K562 (cell line): ENCODE data around the gene TNFRSF13B. TPM values are rescaled to one million over a fixed set of nuclear protein-coding genes. Genes with fewer than 3 reads are reported as not detected.

Experiments
- ZFP36 ChIP-seq: fragments of 150-350 bp; IDR thresholded peaks from 2 replicates; pipeline ENCODE4 v1.6.1; 2018; ENCODE audit warnings: low read length, low read depth; ENCODE audit not compliant: partially characterized antibody
- ZNF277 ChIP-seq: fragments of 250-450 bp; sonication (Bioruptor Pico); IDR thresholded peaks from 2 replicates; pipeline ENCODE4 v1.8.0; 2022; ENCODE audit warnings: inconsistent platforms, mild to moderate bottlenecking, moderate library complexity, borderline replicate concordance
- ZNF707 ChIP-seq: fragments of 250-450 bp; sonication (Bioruptor Pico); conservative IDR thresholded peaks from 2 replicates; pipeline ENCODE4 v1.8.0; 2022; ENCODE audit warnings: inconsistent platforms, mild to moderate bottlenecking, moderate library complexity
- polyA plus RNA-seq, 8 experiments: library from polyadenylated mRNA; depleted of rRNA in 4 of 8; stranded (reverse) in 5 of 8; unstranded in 3 of 8; fragments of >200 nt; fragmentation: Nextera tagmentation in 2 of 8; fragmentation: Illumina TruSeq in 1 of 8; extraction: Ambion mirVana in 2 of 8; extraction: Trizol in 1 of 8; gene quantifications; 2 replicates each; pipeline versions ENCODE4 v1.2.1 to v1.2.3, GENCODE V29; 2011 to 2014; ENCODE audit warnings: inconsistent platforms in 1 of 8, missing spikeins in 1 of 8
- total RNA-seq, 7 experiments: library from RNA; depleted of rRNA in 6 of 7; stranded (reverse); fragments of >200 nt in 6 of 7; fragmentation: Illumina TruSeq in 2 of 7; extraction: Trizol in 2 of 7; gene quantifications; 2 replicates each; pipeline versions ENCODE4 v1.2.1 to v1.2.3, GENCODE V29; 2011 to 2021; ENCODE audit warnings: low replicate concordance in 1 of 7
- TF ChIP-seq, protein P1 (sequence below): fragments of 450-650 bp; IDR thresholded peaks from 2 replicates; pipeline ENCODE4 v1.7.0; 2016; ENCODE audit warnings: borderline replicate concordance
- TF ChIP-seq, protein P2 (sequence below): fragments of 450-650 bp; IDR thresholded peaks from 2 replicates; pipeline ENCODE4 v1.6.1; 2016; ENCODE audit warnings: antibody characterized with exemption

TNFRSF13B gene
- total and polyA plus RNA-seq, 9 of the 15 experiments (the other 6 are each of a cell fraction or from before 2014, with no cell fraction given) = not detected

DNA sequence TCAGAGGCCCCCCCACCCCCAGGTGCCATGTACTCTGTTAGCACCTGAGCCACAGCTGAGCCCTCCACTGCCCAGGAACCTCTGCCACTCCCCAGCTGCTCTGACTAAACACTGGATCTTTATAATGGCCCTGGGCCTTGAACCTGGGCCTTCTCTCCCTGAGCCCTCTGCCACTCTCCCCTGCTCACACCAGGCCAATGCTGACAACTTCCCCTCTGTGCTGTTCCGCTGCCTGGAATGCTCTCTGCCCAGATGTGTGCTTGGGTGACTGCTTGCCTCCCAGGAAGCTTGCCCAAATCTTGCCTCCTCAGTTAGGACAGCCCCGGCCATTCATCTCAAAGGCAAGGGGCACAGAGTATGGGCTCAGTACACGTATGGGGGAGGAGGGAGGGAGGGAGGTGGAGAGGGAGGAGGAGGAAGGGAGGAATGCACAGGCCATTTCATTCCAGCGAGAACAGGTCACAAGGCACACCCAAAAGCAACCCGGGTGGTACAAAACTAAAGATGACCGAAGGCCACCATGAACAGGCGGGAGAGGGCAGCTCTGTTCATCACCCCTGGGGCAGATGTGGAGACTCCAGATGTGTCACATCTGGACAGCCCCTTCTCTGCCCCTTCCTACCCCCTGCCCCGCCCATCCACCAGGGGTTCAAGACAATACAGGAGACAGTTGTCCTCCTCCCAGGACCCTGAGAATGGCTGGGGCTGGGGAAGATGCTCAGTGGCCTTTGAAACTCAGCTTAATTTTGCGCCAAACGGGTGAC is 15.3 kb upstream of the TNFRSF13B start (continued):
- TF ChIP-seq, protein P1, sequence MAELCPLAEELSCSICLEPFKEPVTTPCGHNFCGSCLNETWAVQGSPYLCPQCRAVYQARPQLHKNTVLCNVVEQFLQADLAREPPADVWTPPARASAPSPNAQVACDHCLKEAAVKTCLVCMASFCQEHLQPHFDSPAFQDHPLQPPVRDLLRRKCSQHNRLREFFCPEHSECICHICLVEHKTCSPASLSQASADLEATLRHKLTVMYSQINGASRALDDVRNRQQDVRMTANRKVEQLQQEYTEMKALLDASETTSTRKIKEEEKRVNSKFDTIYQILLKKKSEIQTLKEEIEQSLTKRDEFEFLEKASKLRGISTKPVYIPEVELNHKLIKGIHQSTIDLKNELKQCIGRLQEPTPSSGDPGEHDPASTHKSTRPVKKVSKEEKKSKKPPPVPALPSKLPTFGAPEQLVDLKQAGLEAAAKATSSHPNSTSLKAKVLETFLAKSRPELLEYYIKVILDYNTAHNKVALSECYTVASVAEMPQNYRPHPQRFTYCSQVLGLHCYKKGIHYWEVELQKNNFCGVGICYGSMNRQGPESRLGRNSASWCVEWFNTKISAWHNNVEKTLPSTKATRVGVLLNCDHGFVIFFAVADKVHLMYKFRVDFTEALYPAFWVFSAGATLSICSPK = no peak
- TF ChIP-seq ZNF277 (CRISPR knock-in tag) (no peak), ZFP36 (no peak), ZNF707 (CRISPR knock-in tag) (no peak)
- TF ChIP-seq, protein P2, sequence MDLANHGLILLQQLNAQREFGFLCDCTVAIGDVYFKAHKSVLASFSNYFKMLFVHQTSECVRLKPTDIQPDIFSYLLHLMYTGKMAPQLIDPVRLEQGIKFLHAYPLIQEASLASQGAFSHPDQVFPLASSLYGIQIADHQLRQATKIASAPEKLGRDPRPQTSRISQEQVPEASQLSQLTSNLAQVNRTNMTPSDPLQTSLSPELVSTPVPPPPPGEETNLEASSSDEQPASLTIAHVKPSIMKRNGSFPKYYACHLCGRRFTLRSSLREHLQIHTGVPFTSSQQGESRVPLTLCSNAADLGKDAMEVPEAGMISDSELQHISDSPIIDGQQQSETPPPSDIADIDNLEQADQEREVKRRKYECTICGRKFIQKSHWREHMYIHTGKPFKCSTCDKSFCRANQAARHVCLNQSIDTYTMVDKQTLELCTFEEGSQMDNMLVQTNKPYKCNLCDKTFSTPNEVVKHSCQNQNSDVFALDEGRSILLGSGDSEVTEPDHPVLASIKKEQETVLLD = no peak
